ENCODE data around the gene IL4I1.

IL4I1 gene

GRCh38 chr19:49883094-49883493 is 13.6 kb downstream of the IL4I1 start:
- 97% methylated on average over 4 of the region's 5 CpGs for WGBS (ENCODE audit: insufficient coverage)
- Histone ChIP-seq H3K27me3 (replicated peaks in 2 of 5; ENCODE audit: control insufficient read depth in 4 of 5, insufficient read depth in 5 of 5, low read length in 4 of 5) (no peaks in the 10 kb centered on the region), H3K9me3 (ENCODE audit: control extremely low read depth in 1 of 5, control insufficient read depth in 4 of 5, insufficient read depth in 2 of 5, low read depth in 1 of 5, low read length in 4 of 5) (peaks cover 0 to 6% (median 0%) of the 10 kb centered on the region in 5 experiments), H3K4me1 (ENCODE audit: control extremely low read depth in 1 of 4, control insufficient read depth in 4 of 4, insufficient read depth in 4 of 4, low read length in 3 of 4) (peaks cover 0 to 11% (median 8%) of the 10 kb centered on the region in 4 experiments), H3K4me3 (ENCODE audit: control insufficient read depth in 1 of 7, extremely low read depth in 1 of 7, insufficient read depth in 4 of 7, low read depth in 2 of 7, low read length in 6 of 7) (no peak overlapping the region), H3K27ac (ENCODE audit: insufficient read depth in 1 of 2, low read depth in 1 of 2, low read length in 2 of 2, poor library complexity in 1 of 2, severe bottlenecking in 2 of 2) (no peak overlapping the region), H3K36me3 (ENCODE audit: control insufficient read depth in 4 of 4, insufficient read depth in 4 of 4, low read length in 3 of 4) (peaks cover 8 to 69% (median 51%) of the 10 kb centered on the region in 4 experiments)
- no peak for DNase-seq
- CTCF ChIA-PET, result no interaction called here
- POLR2A ChIA-PET, result no interaction called here

GRCh38 chr19:49882643-49883042 is 14.0 kb downstream of the IL4I1 start:
- no peak for DNase-seq
- Histone ChIP-seq H3K4me1 (ENCODE audit: control extremely low read depth in 1 of 4, control insufficient read depth in 4 of 4, insufficient read depth in 4 of 4, low read length in 3 of 4) (peaks cover 0 to 13% (median 9%) of the 10 kb centered on the region in 4 experiments), H3K27ac (ENCODE audit: insufficient read depth in 1 of 2, low read depth in 1 of 2, low read length in 2 of 2, poor library complexity in 1 of 2, severe bottlenecking in 2 of 2) (no peak overlapping the region), H3K9me3 (ENCODE audit: control extremely low read depth in 1 of 5, control insufficient read depth in 4 of 5, insufficient read depth in 2 of 5, low read depth in 1 of 5, low read length in 4 of 5) (peaks cover 0 to 6% (median 0%) of the 10 kb centered on the region in 5 experiments), H3K27me3 (replicated peaks in 2 of 5; ENCODE audit: control insufficient read depth in 4 of 5, insufficient read depth in 5 of 5, low read length in 4 of 5) (no peaks in the 10 kb centered on the region), H3K4me3 (ENCODE audit: control insufficient read depth in 1 of 7, extremely low read depth in 1 of 7, insufficient read depth in 4 of 7, low read depth in 2 of 7, low read length in 6 of 7) (no peak overlapping the region), H3K36me3 (ENCODE audit: control insufficient read depth in 4 of 4, insufficient read depth in 4 of 4, low read length in 3 of 4) (peaks cover 8 to 69% (median 51%) of the 10 kb centered on the region in 4 experiments)
- WGBS (ENCODE audit: insufficient coverage), result 95% methylated on average over 14 of the region's 14 CpGs
- CTCF ChIA-PET, result interaction anchor here (1.4 kb wide), 1 partner anchor 9 kb away, joined by 5 read pairs; no protein-coding TSS in a partner anchor
- POLR2A ChIA-PET, result no interaction called here

GRCh38 chr19:49881672-49882394 is 14.9 kb downstream of the IL4I1 start:
- Histone ChIP-seq H3K4me1 (ENCODE audit: control extremely low read depth in 1 of 4, control insufficient read depth in 4 of 4, insufficient read depth in 4 of 4, low read length in 3 of 4) (peaks cover 0 to 13% (median 9%) of the 10 kb centered on the region in 4 experiments), H3K27ac (ENCODE audit: insufficient read depth in 1 of 2, low read depth in 1 of 2, low read length in 2 of 2, poor library complexity in 1 of 2, severe bottlenecking in 2 of 2) (no peak overlapping the region), H3K4me3 (ENCODE audit: control insufficient read depth in 1 of 7, extremely low read depth in 1 of 7, insufficient read depth in 4 of 7, low read depth in 2 of 7, low read length in 6 of 7) (no peak overlapping the region), H3K27me3 (replicated peaks in 2 of 5; ENCODE audit: control insufficient read depth in 4 of 5, insufficient read depth in 5 of 5, low read length in 4 of 5) (no peaks in the 10 kb centered on the region), H3K36me3 (ENCODE audit: control insufficient read depth in 4 of 4, insufficient read depth in 4 of 4, low read length in 3 of 4) (peaks cover 8 to 62% (median 50%) of the 10 kb centered on the region in 4 experiments), H3K9me3 (ENCODE audit: control extremely low read depth in 1 of 5, control insufficient read depth in 4 of 5, insufficient read depth in 2 of 5, low read depth in 1 of 5, low read length in 4 of 5) (peaks cover 0 to 6% (median 0%) of the 10 kb centered on the region in 5 experiments)
- POLR2A ChIA-PET, result no interaction called here
- WGBS (ENCODE audit: insufficient coverage), result 95% methylated on average over 28 of the region's 31 CpGs
- no peak for DNase-seq
- CTCF ChIA-PET, result interaction anchor here (1.4 to 2.7 kb wide), 2 partner anchors 10 to 46 kb away, joined by 5 to 8 read pairs; partner anchors contain the start of gene ATF5

GRCh38 chr19:49881186-49881585 is 15.5 kb downstream of the IL4I1 start:
- Histone ChIP-seq H3K27ac (ENCODE audit: insufficient read depth in 1 of 2, low read depth in 1 of 2, low read length in 2 of 2, poor library complexity in 1 of 2, severe bottlenecking in 2 of 2) (no peak overlapping the region), H3K27me3 (replicated peaks in 2 of 5; ENCODE audit: control insufficient read depth in 4 of 5, insufficient read depth in 5 of 5, low read length in 4 of 5) (no peaks in the 10 kb centered on the region), H3K36me3 (ENCODE audit: control insufficient read depth in 4 of 4, insufficient read depth in 4 of 4, low read length in 3 of 4) (peaks cover 8 to 62% (median 46%) of the 10 kb centered on the region in 4 experiments), H3K4me3 (ENCODE audit: control insufficient read depth in 1 of 7, extremely low read depth in 1 of 7, insufficient read depth in 4 of 7, low read depth in 2 of 7, low read length in 6 of 7) (no peak overlapping the region), H3K4me1 (ENCODE audit: control extremely low read depth in 1 of 4, control insufficient read depth in 4 of 4, insufficient read depth in 4 of 4, low read length in 3 of 4) (peaks cover 0 to 13% (median 9%) of the 10 kb centered on the region in 4 experiments), H3K9me3 (ENCODE audit: control extremely low read depth in 1 of 5, control insufficient read depth in 4 of 5, insufficient read depth in 2 of 5, low read depth in 1 of 5, low read length in 4 of 5) (peaks cover 0 to 6% (median 0%) of the 10 kb centered on the region in 5 experiments)
- ChIA-PET CTCF (interaction anchor here (1.4 to 2.7 kb wide), 2 partner anchors 11 to 47 kb away, joined by 5 to 8 read pairs; partner anchors contain the start of gene ATF5), POLR2A (no interaction called here)
- over 99% methylated on average over 16 of the region's 17 CpGs for WGBS (ENCODE audit: insufficient coverage)
- DNase-seq, result no peak

- H3K4me1 ChIP-seq (ENCODE audit: control extremely low read depth in 1 of 4, control insufficient read depth in 4 of 4, insufficient read depth in 4 of 4, low read length in 3 of 4), result peaks cover 0 to 20% (median 17%) of the 10 kb centered on the region in 4 experiments
- ChIA-PET CTCF (interaction anchor here (2.7 kb wide), 1 partner anchor 48 kb away, joined by 8 read pairs; the partner anchor contains the start of gene ATF5), POLR2A (no interaction called here)
- WGBS (ENCODE audit: insufficient coverage), result 99% methylated on average over 10 of the region's 10 CpGs
- no peak for DNase-seq
- peaks cover 0 to 6% (median 0%) of the 10 kb centered on the region in 5 experiments for H3K9me3 ChIP-seq (ENCODE audit: control extremely low read depth in 1 of 5, control insufficient read depth in 4 of 5, insufficient read depth in 2 of 5, low read depth in 1 of 5, low read length in 4 of 5)
- no peaks in the 10 kb centered on the region for H3K27me3 ChIP-seq (replicated peaks in 2 of 5; ENCODE audit: control insufficient read depth in 4 of 5, insufficient read depth in 5 of 5, low read length in 4 of 5)
- H3K27ac ChIP-seq (ENCODE audit: insufficient read depth in 1 of 2, low read depth in 1 of 2, low read length in 2 of 2, poor library complexity in 1 of 2, severe bottlenecking in 2 of 2), result no peak overlapping the region
- H3K36me3 ChIP-seq (ENCODE audit: control insufficient read depth in 4 of 4, insufficient read depth in 4 of 4, low read length in 3 of 4), result peaks cover 8 to 60% (median 46%) of the 10 kb centered on the region in 4 experiments
- no peak overlapping the region for H3K4me3 ChIP-seq (ENCODE audit: control insufficient read depth in 1 of 7, extremely low read depth in 1 of 7, insufficient read depth in 4 of 7, low read depth in 2 of 7, low read length in 6 of 7)
Observed at GRCh38 chr19:49880162-49880869, 16.4 kb downstream of the IL4I1 start.

GRCh38 chr19:49879243-49879963 is 17.3 kb downstream of the IL4I1 start:
- POLR2A ChIA-PET, result no interaction called here
- no peak overlapping the region for H3K27ac ChIP-seq (ENCODE audit: insufficient read depth in 1 of 2, low read depth in 1 of 2, low read length in 2 of 2, poor library complexity in 1 of 2, severe bottlenecking in 2 of 2)

More at GRCh38 chr19:49879243-49879963, 17.3 kb downstream of the IL4I1 start:
- 96% methylated on average over 7 of the region's 12 CpGs for WGBS (ENCODE audit: insufficient coverage)
- CTCF ChIA-PET, result interaction anchor here (1.9 to 2.7 kb wide), 2 partner anchors 12 to 49 kb away, joined by 6 to 8 read pairs; partner anchors contain the start of gene ATF5
- no peak overlapping the region for H3K4me3 ChIP-seq (ENCODE audit: control insufficient read depth in 1 of 7, extremely low read depth in 1 of 7, insufficient read depth in 4 of 7, low read depth in 2 of 7, low read length in 6 of 7)
- peaks cover 6 to 57% (median 42%) of the 10 kb centered on the region in 4 experiments for H3K36me3 ChIP-seq (ENCODE audit: control insufficient read depth in 4 of 4, insufficient read depth in 4 of 4, low read length in 3 of 4)
- peaks cover 0 to 6% (median 0%) of the 10 kb centered on the region in 5 experiments for H3K9me3 ChIP-seq (ENCODE audit: control extremely low read depth in 1 of 5, control insufficient read depth in 4 of 5, insufficient read depth in 2 of 5, low read depth in 1 of 5, low read length in 4 of 5)
- no peak for DNase-seq
- H3K27me3 ChIP-seq (replicated peaks in 2 of 5; ENCODE audit: control insufficient read depth in 4 of 5, insufficient read depth in 5 of 5, low read length in 4 of 5), result no peaks in the 10 kb centered on the region
- H3K4me1 ChIP-seq (ENCODE audit: control extremely low read depth in 1 of 4, control insufficient read depth in 4 of 4, insufficient read depth in 4 of 4, low read length in 3 of 4), result peaks cover 0 to 26% (median 20%) of the 10 kb centered on the region in 4 experiments

Data from common myeloid progenitor, CD34-positive (primary cell).